GM21786 (cell line): ENCODE results near the gene PRELID3B.
A peak's percentile ranks its signal among the peaks of the same experiment; 100 is the strongest.

Experiments
- ATAC-seq: cut with Tn5 transposase; IDR thresholded peaks from one replicate; pipeline ENCODE4 v1.9.1; 2021; ENCODE audit not compliant: unreplicated experiment

PRELID3B gene

GRCh38 chr20:59010995-59011873 lies 31.4 kb downstream of the PRELID3B start:
- no peak for ATAC-seq

DNA sequence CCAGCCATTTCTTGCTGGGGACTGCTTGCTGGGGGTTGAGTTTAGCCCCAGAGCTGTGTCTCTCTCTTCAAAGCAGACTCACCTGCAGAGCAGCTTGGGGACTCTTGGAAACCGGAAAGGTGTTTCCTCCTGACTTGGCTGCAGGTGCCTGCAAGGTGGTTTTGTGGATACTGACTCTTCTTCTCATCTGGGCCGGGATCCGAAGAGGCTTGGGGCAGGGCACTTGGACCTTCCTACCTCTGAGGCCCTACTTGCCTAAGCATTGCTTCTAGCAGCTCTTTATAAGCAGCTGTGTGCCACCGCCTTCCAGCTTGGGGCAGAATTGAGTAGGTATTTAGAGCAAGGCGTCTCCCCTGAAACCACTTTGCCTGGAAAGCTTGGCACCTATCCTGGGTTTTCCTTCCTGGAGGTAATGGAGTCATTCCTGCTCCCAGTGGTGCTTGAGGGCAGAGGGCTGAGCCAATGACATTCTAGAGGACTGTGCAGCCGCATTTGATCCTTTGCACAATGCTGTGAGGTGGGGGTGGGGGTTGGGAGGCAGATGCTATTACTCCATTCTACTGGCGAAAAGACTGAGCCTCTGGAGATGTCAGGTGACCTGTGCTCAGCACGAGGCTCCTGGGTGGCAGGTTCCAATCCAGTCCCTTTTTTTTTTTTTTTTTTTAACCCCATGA lies 32.1 kb downstream of the PRELID3B start:
- no peak for ATAC-seq

- ATAC-seq: no peak
Measured at GRCh38 chr20:59008715-59009336, 33.8 kb downstream of the PRELID3B start.

DNA sequence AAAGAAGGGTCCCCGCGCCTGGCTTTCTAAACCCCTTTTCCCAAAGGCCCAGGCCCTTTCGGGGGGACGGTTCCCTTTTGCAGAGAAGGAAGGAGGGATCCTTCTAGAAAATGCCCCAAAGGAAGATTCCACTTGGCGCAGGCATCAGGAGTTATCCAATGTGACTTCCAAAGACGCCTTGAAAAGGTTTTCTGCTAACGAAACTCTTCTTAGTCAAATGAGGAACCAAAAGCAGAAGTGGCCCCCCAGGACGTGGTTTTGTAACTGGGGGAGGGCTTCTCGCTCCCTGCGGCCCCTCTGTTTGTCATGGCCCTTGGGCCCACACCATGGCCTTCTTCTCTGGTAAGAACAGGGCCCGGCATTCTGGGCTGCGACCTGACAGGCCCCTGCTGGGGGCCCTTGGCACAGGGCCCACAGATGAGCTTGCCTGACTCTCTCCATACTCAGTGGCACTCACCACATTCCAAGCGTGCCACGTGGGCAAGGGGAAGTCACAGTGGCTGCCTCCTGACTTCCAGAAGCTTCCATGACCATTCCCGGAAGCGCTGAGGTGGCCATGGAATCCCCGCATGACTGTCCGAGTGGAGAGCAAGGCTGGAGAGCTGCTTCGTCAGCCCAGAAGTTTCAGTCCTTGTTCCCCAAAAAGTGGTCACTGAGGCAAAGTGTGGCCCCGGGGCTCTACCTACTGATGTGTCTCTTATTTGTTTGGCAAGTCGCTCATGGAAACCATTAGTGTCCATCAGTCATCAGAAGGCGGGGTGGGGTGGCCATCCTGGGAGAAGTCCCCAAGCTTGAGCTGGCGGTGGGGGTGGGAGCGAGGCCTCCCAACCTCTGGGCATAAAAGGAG lies 34.7 kb downstream of the PRELID3B start:
- ATAC-seq: peak; percentile 31

DNA sequence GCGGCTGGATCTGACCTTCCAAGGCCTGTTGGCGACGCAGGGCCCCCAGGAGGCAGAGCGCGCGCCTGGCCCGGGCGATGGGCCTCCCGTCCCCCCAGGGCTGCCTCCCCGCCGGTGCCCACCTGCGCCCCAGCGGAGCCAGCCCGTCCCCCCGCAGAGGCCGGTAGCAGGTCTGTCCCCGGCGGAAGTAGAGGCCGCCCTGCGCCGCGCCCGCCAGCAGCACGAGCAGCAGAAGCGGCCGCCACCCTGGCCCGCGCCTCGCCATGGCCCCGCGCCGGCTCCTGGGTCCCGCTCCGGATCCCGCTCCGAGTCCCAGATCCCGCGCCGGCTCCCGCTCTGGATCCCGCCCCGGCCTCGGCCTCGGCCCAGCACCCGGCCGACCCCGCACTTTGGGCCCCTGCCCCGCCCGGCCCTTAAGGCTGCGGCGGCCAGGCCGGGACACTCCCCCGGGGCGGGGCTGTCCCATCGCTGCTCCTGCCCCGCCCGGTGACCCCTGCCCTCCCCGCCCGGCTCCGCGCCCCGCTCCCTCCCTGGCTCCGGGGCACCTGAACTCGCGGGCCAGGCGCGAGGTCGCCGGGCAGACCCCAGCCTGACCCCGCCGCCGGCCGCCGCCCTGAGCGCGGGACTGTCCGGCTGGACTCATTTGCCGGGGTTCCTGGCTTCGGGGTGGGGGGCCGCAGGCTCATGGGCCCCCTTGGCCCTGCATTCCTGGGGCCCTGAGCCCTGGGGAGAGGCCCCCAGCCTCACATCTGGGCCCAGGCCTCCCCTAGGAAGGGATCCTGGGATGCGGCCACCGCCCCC lies 35.5 kb downstream of the PRELID3B start, which contains the start of gene CTSZ:
Gene CTSZ, minus strand, starts transcription at position 391 of the 801 bp plus-strand sequence. Its CDS starts 126 bp downstream, at position 265.
- ATAC-seq: no peak

- ATAC-seq: no peak
Measured at GRCh38 chr20:59006167-59006863, 36.3 kb downstream of the PRELID3B start.

- ATAC-seq: no peak
Measured at GRCh38 chr20:59005523-59006166, 36.9 kb downstream of the PRELID3B start.

DNA sequence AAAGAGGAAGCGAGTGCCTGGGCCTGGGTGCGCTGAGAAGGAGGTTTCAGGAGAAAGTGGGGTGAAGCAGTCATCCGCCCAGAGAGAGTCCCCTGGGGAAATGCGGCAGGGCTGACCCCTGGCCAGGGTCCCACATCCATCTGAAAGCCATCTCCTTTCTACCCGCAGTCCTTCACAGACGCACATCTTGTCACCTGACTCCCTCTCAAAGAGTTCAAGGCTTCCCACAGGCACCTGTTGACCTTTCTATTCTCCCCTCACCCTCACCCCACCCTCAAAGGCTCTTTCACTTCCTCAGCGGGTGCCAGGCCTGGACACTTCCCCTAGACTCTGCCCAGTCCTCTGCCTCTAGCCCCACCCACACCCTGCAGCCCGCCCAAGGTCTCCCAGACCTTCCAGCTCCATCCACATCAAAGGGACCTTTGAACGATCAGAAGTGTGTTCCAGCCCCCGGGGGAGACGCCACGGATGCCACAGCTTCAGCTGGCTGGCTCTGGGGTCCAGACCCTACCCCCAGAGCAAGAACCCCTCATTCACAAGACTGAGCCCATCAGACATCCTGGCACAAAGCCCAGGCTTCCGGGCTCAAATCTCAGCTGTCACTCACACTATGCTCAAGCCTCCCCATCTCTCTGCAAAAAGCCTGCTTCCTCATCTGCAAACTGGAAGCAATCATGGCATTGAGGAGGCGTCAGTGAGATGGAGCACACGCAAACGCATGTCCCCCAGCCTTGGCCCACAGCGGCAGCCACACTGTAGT lies 37.6 kb downstream of the PRELID3B start:
- ATAC-seq: peak; percentile 60

DNA sequence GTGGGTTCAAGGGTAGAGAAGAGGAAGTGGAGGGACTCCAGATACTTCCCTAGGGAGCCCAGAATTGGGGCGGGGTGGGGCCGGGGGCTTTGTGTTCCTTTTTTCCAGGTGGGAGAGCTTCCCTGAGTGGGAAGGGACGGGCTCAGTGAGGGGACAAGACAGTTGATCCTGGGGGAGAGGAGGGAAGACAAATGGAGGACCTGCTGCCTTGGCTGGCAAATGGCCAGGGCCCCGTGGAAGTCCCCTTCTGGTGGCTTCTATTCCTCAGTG lies 38.2 kb downstream of the PRELID3B start:
- ATAC-seq: no peak

DNA sequence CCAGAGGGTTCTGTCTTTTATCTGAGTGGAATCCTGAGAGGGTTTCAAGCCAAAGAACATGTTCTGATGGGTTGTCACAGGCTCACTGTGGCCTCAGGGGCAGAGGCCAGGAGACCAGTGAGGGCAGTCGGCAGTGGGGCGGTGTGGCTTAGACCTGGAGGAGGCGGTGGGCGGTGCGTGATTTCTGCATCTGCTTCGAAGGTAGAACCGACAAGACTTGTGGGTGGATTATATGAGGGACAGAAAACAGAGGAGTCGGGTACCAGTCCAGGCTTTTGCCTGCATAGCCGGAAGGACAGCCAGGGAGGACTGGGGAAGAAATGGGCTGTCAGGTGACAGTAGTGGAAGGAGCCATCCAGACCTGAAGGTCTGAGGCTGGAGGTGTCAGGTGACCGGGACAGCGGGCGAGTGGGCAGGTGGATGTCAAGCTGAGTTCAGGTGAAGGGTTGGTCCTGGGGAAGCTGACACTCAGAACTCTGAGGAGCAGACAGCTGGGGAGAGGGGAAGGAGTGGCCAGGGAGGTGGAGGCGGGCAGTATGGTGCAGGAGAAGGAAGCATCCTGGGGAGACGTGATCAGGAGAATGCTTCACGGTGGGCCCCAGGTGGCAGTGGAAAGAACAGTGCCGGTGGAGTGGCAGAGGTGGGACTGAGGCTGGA lies 38.6 kb downstream of the PRELID3B start:
- no peak for ATAC-seq

DNA sequence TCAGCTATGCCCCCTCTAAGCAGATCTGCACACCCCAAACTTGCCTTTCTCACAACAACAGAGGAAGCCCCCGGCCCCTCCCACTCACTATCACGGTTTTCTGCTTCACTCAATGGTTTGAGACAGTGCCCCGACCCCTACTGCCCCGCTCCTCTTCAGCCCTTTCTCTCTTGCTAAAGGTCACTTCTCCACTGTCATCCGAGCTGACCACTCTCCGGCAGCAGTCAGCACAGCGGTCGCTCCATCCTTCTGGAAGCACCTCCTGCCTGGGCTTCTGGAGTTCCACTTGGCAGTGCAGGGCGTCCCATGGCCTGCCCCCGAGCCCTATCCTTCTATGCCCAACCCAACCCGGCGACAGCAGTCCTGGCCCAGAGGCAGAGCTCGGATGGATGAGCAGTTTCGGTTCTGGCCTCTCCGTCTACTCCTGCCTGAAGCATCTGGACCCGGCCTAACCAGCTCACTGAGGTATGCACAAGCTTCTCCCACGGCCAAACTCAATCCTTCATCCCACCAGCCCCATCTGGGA lies 39.6 kb downstream of the PRELID3B start:
- no peak for ATAC-seq

DNA sequence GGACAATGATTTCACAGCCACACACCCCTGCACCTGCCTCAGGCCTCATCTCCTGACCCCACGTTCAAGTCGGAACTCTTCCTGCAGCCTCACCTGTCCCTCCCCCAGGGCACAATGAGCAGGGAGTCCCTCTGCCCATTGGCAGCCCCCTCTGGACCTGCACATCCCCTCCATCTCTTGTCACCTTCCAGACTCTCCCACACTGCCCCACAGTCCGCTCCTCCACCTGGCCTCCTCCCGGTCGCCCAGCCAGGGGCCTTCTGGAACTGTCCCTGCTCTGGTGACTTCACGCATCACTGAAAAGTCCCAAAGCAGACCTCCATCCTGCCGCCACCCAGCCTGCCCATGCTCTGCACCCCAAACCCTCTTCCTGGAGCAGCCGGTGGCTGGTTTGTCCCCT lies 40.2 kb downstream of the PRELID3B start:
- ATAC-seq: no peak

DNA sequence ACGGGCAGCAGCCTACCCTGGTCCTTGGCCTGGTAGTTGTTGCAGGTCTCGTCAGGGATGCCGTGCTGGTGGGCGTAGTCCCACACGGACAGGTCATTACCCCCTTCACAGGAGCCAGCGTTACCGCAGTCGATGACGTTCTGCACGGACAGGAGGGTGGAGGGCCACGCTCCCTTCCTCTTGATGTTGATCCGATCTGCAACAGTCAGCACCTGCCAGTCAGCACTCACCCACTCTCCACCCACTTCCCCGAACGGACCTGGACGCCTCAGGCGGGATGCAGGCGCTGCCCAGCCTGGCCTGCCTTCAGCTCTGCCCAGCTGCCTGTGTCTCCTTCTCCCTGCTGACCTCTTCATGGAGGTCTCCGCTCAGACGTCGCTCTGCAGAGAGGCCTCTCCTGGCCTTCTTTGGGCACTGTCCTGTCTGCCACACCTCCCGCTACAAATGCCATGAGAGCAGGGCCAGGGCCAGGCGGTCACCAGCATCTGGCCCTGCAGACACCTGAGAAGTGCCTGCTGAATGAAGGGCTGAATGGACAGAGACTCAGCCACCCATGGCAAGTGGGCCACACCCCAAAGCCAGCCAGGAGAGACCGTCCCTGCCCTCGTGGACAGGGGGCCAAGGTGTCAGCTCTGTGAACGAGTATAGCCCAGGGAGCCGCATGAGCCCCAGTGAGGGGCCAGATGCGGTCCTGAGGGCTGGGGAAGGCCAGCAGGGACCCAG lies 41.0 kb downstream of the PRELID3B start:
- no peak for ATAC-seq

DNA sequence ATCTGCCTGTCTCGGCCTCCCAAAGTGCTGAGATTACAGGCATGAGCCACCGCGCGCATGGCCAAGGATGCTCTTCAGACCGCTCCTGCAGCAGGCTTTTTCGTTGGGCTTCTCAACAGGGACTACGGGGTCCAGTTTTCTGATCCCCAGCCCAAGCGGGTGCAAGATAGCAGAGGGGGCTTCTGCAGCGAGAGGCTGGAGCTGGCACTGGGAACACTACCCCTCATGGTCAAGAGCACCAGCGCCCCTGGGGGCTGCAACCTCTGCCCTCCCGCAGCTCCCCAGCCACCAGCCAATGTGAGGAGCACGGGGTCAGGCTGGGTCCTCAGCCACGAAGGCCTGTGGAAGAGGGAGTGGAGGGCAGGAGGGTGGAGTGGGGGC lies 41.5 kb downstream of the PRELID3B start:
- no peak for ATAC-seq

- ATAC-seq: no peak
Measured at GRCh38 chr20:59000326-59000725, 42.3 kb downstream of the PRELID3B start.

DNA sequence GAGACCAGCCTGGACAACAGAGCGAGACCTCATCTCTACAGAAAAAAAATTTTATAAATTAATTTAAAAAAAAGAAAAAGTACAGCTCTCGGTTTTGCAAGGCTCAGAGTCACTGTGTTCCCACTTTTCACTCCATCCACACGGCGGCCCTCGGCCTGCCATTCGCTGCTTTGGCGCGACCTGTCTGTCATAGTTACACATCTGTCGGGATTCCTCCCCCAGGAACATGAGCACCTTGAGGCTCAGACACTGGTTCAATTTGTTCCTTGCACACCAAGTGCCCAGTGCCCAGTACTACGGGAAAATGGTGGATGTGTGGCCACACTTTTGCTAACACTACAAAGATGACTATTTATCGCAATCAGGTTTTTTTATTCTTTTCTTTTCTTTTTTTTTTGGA lies 43.9 kb downstream of the PRELID3B start:
- ATAC-seq: no peak

GRCh38 chr20:58997141-58997770 lies 45.3 kb downstream of the PRELID3B start:
- no peak for ATAC-seq
